Measurements from ENCODE around the gene GSTM4. TPM values are rescaled to one million over a fixed set of nuclear protein-coding genes. Genes with fewer than 3 reads are reported as not detected.

The GSTM4 gene
- total and polyA plus RNA-seq, 2 of the 8 experiments (the other 6 are each of a cell fraction or from before 2014, with no cell fraction given) = 11.3 to 31.4 TPM

GRCh38 chr1:109623601-109624161 is 32.2 kb upstream of the GSTM4 start (continued):
- TF ChIP-seq NANOG (IDR thresholded peaks at IDR 0.05; ENCODE audit: insufficient read depth, low read depth, low read length, poor library complexity, severe bottlenecking) = no peak
